ENCODE measurements around the gene TROAP. TPM values are rescaled to one million over a fixed set of nuclear protein-coding genes. Genes with fewer than 3 reads are reported as not detected.

The TROAP gene
- total RNA-seq, 1 donor from 2014 or later, result 44.9 TPM

GRCh38 chr12:49296034-49296835 is 26.8 kb upstream of the TROAP start:
- Mint-ChIP-seq H3K27me3 (peaks cover 75% of the 10 kb centered on the region), H3K27ac (no peak overlapping the region), H3K36me3 (ENCODE audit: insufficient read depth) (no peaks in the 10 kb centered on the region), H3K4me1 (ENCODE audit: low read depth) (peaks cover 4% of the 10 kb centered on the region), H3K4me3 (ENCODE audit: low read depth) (no peak overlapping the region), H3K9me3 (ENCODE audit: low read depth) (no peaks in the 10 kb centered on the region)
- peak; percentile 57 for DNase-seq (ENCODE audit: low spot score, unreplicated experiment)
- peak; percentile 78 for TF ChIP-seq CTCF (IDR thresholded peaks at IDR 0.05; ENCODE audit: unreplicated experiment)

DNA sequence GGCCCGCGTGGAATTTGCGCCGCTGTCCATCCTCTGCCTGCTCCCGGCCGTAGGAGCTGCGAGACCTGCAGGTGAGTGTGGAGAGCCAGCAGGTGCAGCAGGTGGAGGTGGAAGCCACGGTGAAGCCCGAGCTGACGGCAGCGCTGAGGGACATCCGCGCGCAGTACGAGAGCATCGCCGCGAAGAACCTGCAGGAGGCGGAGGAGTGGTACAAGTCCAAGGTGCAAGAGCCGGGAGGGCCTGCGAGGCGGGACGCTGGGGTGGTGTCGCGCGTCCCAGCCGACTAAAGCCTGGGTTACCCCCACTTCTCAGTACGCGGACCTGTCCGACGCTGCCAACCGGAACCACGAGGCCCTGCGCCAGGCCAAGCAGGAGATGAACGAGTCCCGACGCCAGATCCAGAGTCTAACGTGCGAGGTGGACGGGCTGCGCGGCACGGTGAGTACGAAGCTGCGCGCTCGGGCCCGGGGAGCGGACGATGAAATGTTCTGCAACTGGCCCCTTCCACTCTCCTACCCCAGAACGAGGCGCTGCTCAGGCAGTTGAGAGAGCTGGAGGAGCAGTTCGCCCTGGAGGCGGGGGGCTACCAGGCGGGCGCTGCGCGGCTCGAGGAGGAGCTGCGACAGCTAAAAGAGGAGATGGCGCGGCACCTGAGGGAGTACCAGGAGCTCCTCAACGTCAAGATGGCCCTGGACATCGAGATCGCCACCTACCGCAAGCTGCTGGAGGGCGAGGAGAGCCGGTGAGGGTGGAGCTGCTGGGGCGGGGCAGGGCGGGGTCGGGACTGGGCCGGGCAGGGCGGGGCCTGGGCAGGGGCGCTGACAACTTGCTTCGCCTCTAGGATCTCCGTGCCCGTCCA is 26.0 kb upstream of the TROAP start:
- no peak for DNase-seq (ENCODE audit: low spot score, unreplicated experiment)
- H3K4me1 Mint-ChIP-seq (ENCODE audit: low read depth), result peaks cover 4% of the 10 kb centered on the region
- H3K4me3 Mint-ChIP-seq (ENCODE audit: low read depth), result peak overlapping the region; percentile 35
- H3K27ac Mint-ChIP-seq, result no peak overlapping the region
- peak; percentile 20 for TF ChIP-seq CTCF (IDR thresholded peaks at IDR 0.05; ENCODE audit: unreplicated experiment)
- H3K9me3 Mint-ChIP-seq (ENCODE audit: low read depth), result no peaks in the 10 kb centered on the region
- peaks cover 73% of the 10 kb centered on the region for H3K27me3 Mint-ChIP-seq
- no peaks in the 10 kb centered on the region for H3K36me3 Mint-ChIP-seq (ENCODE audit: insufficient read depth)

GRCh38 chr12:49297695-49298060 is 25.4 kb upstream of the TROAP start:
- DNase-seq (ENCODE audit: low spot score, unreplicated experiment), result no peak
- H3K27ac Mint-ChIP-seq, result no peak overlapping the region
- TF ChIP-seq CTCF (IDR thresholded peaks at IDR 0.05; ENCODE audit: unreplicated experiment), result no peak
- no peaks in the 10 kb centered on the region for H3K36me3 Mint-ChIP-seq (ENCODE audit: insufficient read depth)
- H3K4me1 Mint-ChIP-seq (ENCODE audit: low read depth), result peaks cover 4% of the 10 kb centered on the region
- peaks cover 68% of the 10 kb centered on the region for H3K27me3 Mint-ChIP-seq
- H3K4me3 Mint-ChIP-seq (ENCODE audit: low read depth), result no peak overlapping the region
- H3K9me3 Mint-ChIP-seq (ENCODE audit: low read depth), result no peaks in the 10 kb centered on the region

GRCh38 chr12:49298160-49298559 is 24.9 kb upstream of the TROAP start:
- TF ChIP-seq CTCF (IDR thresholded peaks at IDR 0.05; ENCODE audit: unreplicated experiment), result peak; percentile 12
- Mint-ChIP-seq H3K4me3 (ENCODE audit: low read depth) (no peak overlapping the region), H3K4me1 (ENCODE audit: low read depth) (peaks cover 4% of the 10 kb centered on the region), H3K9me3 (ENCODE audit: low read depth) (no peaks in the 10 kb centered on the region), H3K27me3 (peaks cover 70% of the 10 kb centered on the region), H3K27ac (no peak overlapping the region), H3K36me3 (ENCODE audit: insufficient read depth) (no peaks in the 10 kb centered on the region)
- no peak for DNase-seq (ENCODE audit: low spot score, unreplicated experiment)

GRCh38 chr12:49301760-49302159 is 21.3 kb upstream of the TROAP start:
- no peak overlapping the region for H3K4me3 Mint-ChIP-seq (ENCODE audit: low read depth)
- H3K27me3 Mint-ChIP-seq, result peaks cover 57% of the 10 kb centered on the region
- H3K36me3 Mint-ChIP-seq (ENCODE audit: insufficient read depth), result no peaks in the 10 kb centered on the region
- H3K27ac Mint-ChIP-seq, result no peak overlapping the region
- no peaks in the 10 kb centered on the region for H3K9me3 Mint-ChIP-seq (ENCODE audit: low read depth)
- DNase-seq (ENCODE audit: low spot score, unreplicated experiment), result no peak
- H3K4me1 Mint-ChIP-seq (ENCODE audit: low read depth), result peaks cover 4% of the 10 kb centered on the region
- TF ChIP-seq CTCF (IDR thresholded peaks at IDR 0.05; ENCODE audit: unreplicated experiment), result no peak
